Right lobe of liver (tissue), 4 donors: ENCODE results near the gene AKAP13.

Experiments
- CTCF ChIP-seq, 4 donors: fragments of 200-600 bp in 3 of 4; fragments of 450-650 bp in 1 of 4; IDR thresholded peaks; one replicate each; pipeline versions ENCODE4 v1.5.1 to v1.8.0; 2016 to 2022; ENCODE audit warnings: antibody characterized with exemption in 4 of 4, mild to moderate bottlenecking in 2 of 4
- POLR2A ChIP-seq: fragments of 450-650 bp; IDR thresholded peaks from one replicate; pipeline ENCODE4 v1.6.1; 2017; ENCODE audit warnings: antibody characterized with exemption, mild to moderate bottlenecking
- donor health status: DM: no; HTN: no; CAD: no.
- donor health status: DM: no; HTN: no; CAD: no.
- donor health status: DM: no; HTN: yes; CAD: no.

- no peak for TF ChIP-seq CTCF (IDR thresholded peaks at IDR 0.05)
- no peak for TF ChIP-seq POLR2A
These were observed 406.3 kb downstream of the AKAP13 start for GRCh38 chr15:85786781-85787114.
